Endothelial cell (in vitro differentiated cells): ENCODE data around the gene MBTPS1. TPM values are rescaled to one million over a fixed set of nuclear protein-coding genes. Genes with fewer than 3 reads are reported as not detected.
"Not testable (repeated sequence)": the region's sequence is repeated elsewhere in the genome, so short reads cannot be mapped to it uniquely, and the experiment has no call there.

Experiments used
- DNase-seq: peaks from one replicate; pipeline ENCODE4 v3.0.0; 2021; ENCODE audit warnings: low spot score
- H3K27ac Mint-ChIP-seq: one replicate; pipeline ENCODE4 v1.8.0; 2021; ENCODE audit warnings: mixed read lengths, inconsistent platforms; ENCODE audit not compliant: unreplicated experiment
- H3K27me3 Mint-ChIP-seq: one replicate; pipeline ENCODE4 v1.8.0; 2021; ENCODE audit warnings: mild to moderate bottlenecking, moderate library complexity, mixed read lengths, inconsistent platforms; ENCODE audit not compliant: unreplicated experiment
- H3K36me3 Mint-ChIP-seq: one replicate; pipeline ENCODE4 v1.8.0; 2021; ENCODE audit warnings: mild to moderate bottlenecking, low read depth, mixed read lengths, inconsistent platforms; ENCODE audit not compliant: unreplicated experiment
- H3K4me1 Mint-ChIP-seq: one replicate; pipeline ENCODE4 v1.8.0; 2021; ENCODE audit warnings: mild to moderate bottlenecking, mixed read lengths, inconsistent platforms; ENCODE audit not compliant: unreplicated experiment
- H3K4me3 Mint-ChIP-seq: one replicate; pipeline ENCODE4 v1.8.0; 2021; ENCODE audit warnings: mild to moderate bottlenecking, mixed read lengths, inconsistent platforms; ENCODE audit not compliant: unreplicated experiment
- H3K9me3 Mint-ChIP-seq: one replicate; pipeline ENCODE4 v1.8.0; 2021; ENCODE audit warnings: mixed read lengths, inconsistent platforms; ENCODE audit not compliant: unreplicated experiment
- total RNA-seq: library from RNA; stranded (reverse); fragmentation: NEBNext Ultra II Directional; extraction: Animal tissue kit (Norgen Biotek cat#: 25700); gene quantifications from one replicate; pipeline ENCODE4 v1.2.1, GENCODE V29; 2021; ENCODE audit not compliant: unreplicated experiment
- TF ChIP-seq, protein P1 (sequence below): fragments of 200-600 bp; sonication (generic); IDR thresholded peaks from one replicate; pipeline ENCODE4 v1.5.0; 2021; ENCODE audit warnings: antibody characterized with exemption; ENCODE audit not compliant: unreplicated experiment

MBTPS1 gene
- total RNA-seq, 1 donor from 2014 or later, result 79.7 TPM

DNA sequence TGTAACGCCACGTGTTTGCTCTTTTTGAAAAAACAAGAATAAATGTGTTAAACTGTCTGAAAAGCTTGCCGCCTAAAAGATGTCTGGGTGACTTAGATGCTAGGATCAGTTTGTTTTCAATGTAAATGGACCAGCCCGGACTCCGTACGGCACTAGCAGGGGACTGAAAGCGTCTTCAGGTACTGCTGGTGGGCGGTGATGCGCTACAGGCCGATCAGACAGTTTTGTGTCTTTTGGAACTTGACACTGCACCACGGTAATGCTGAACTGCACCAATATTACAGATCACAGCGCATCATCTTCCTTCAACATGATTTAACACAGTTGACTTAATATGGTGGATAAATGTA is 727 bp upstream of the MBTPS1 start:
- peaks cover 8% of the 10 kb centered on the region for H3K36me3 Mint-ChIP-seq
- peak overlapping the region; percentile 78 for H3K27ac Mint-ChIP-seq

DNA sequence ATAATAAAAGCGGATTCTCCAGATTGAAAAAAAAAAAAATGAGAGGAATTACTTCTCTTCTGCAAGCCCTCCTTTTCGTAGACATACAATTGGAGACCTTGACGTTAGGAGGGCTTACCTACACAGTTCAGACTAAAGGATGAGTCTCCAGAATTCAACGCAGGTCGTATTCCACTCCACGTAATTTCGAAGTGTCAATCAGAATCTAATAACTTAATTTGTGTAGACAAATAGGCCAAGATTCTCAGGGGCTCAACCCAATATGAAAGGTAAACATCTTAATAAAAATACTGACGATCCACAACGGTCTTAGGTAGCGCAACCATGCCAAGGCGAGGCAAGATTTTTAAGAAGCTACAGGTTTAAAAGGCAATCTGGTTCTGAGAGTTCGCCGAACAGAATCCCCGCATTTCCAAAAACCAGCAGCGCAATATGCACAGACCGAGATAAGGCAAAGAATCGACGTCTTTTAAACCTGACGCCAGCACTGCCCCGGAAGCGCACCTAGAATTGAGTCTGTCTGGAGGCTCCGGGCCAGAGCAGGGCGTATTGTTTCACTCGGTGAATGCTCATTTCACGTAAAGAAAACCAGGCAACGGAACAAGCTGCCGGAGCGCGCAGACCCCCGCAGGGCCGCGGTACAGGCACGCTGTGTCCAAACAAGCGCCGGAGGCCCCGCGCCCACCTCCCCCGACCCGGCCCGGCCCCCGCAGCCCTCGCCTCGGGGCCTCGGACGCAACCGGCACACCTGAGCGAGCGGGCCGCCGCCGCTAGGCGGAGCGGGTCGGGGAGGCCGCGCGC is 623 bp downstream of the MBTPS1 start:
- peak overlapping the region; percentile 96 for H3K27ac Mint-ChIP-seq
- TF ChIP-seq, protein P1, sequence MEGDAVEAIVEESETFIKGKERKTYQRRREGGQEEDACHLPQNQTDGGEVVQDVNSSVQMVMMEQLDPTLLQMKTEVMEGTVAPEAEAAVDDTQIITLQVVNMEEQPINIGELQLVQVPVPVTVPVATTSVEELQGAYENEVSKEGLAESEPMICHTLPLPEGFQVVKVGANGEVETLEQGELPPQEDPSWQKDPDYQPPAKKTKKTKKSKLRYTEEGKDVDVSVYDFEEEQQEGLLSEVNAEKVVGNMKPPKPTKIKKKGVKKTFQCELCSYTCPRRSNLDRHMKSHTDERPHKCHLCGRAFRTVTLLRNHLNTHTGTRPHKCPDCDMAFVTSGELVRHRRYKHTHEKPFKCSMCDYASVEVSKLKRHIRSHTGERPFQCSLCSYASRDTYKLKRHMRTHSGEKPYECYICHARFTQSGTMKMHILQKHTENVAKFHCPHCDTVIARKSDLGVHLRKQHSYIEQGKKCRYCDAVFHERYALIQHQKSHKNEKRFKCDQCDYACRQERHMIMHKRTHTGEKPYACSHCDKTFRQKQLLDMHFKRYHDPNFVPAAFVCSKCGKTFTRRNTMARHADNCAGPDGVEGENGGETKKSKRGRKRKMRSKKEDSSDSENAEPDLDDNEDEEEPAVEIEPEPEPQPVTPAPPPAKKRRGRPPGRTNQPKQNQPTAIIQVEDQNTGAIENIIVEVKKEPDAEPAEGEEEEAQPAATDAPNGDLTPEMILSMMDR, result peak; percentile 63
- no peaks in the 10 kb centered on the region for H3K9me3 Mint-ChIP-seq
- DNase-seq, result no peak
- H3K4me3 Mint-ChIP-seq, result peak overlapping the region; percentile 98
- H3K4me1 Mint-ChIP-seq, result peaks cover 16% of the 10 kb centered on the region
- H3K36me3 Mint-ChIP-seq, result peaks cover 8% of the 10 kb centered on the region
- peaks cover 7% of the 10 kb centered on the region for H3K27me3 Mint-ChIP-seq

More for the DNA sequence above, 727 bp upstream of the MBTPS1 start:
- no peak for DNase-seq
- no peaks in the 10 kb centered on the region for H3K9me3 Mint-ChIP-seq
- TF ChIP-seq, protein P1, result no peak
- peak overlapping the region; percentile 92 for H3K4me3 Mint-ChIP-seq
- H3K4me1 Mint-ChIP-seq, result peaks cover 16% of the 10 kb centered on the region
- peaks cover 7% of the 10 kb centered on the region for H3K27me3 Mint-ChIP-seq

DNA sequence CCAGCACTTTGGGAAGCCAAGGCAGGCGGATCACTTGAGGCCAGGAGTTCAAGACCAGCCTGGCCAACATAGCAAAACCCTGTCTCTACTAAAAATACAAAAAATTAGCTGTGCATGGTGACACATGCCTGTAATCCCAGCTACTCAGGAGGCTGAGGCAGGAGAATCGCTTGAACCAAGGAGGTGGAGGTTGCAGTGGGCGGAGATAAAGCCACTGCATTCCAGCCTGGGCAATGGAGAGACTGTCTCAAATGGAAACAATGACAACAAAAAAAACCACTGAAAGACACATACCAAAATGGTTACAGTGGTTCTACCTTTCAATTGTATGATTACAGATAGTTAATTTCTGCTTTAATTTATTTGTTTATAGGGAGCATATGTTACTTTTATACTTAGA is 4.8 kb downstream of the MBTPS1 start:
- not testable (repeated sequence) for H3K27ac Mint-ChIP-seq, H3K27me3 Mint-ChIP-seq, DNase-seq, H3K4me3 Mint-ChIP-seq, H3K9me3 Mint-ChIP-seq, H3K36me3 Mint-ChIP-seq
- H3K4me1 Mint-ChIP-seq, result peaks cover 12% of the 10 kb centered on the region

DNA sequence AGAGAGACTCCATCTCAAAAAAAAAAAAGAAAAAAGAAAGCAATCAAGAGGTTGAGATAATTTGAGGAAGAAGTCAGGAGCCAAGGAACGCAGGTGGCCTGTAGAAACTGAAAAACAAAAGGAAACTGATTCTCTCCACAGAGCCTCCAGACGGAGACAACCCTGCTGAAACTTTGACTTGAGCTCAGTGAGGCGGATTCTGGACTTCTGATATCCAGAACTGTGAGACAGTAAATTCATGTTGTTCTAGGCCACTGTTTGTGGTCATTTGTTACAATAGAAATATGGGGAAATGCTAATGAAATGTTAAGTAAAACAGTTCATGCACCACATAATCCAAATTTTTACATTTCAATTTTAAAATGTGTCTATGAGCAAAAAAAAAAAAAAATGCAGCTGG is 5.2 kb downstream of the MBTPS1 start:
- Mint-ChIP-seq H3K36me3 (peaks cover 8% of the 10 kb centered on the region), H3K4me3 (no peak overlapping the region), H3K4me1 (peaks cover 13% of the 10 kb centered on the region), H3K27ac (no peak overlapping the region), H3K9me3 (no peaks in the 10 kb centered on the region), H3K27me3 (peaks cover 7% of the 10 kb centered on the region)
- no peak for DNase-seq
- TF ChIP-seq, protein P1, result no peak

DNA sequence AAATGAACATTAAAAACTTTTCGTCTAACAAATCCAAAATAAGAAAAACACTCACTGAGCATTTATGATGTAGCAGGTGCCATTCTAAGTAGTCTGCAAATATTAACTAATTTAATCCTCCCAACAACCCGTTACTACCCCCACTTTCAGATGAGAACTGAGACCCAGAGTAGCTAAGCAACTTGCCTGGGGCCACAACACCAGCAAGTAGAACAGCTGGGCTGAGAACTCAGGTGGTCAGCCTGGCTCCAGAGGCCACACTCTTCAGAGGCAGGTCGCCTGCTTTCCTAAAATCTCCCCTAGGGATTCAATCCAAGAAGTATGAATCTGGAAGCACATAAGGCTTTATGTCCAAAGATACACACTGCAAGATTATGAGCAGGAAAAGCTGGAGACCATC is 6.2 kb downstream of the MBTPS1 start:
- H3K9me3 Mint-ChIP-seq, result no peaks in the 10 kb centered on the region
- peaks cover 5% of the 10 kb centered on the region for H3K27me3 Mint-ChIP-seq
- peaks cover 5% of the 10 kb centered on the region for H3K36me3 Mint-ChIP-seq
- no peak for DNase-seq
- H3K4me1 Mint-ChIP-seq, result peaks cover 9% of the 10 kb centered on the region
- H3K4me3 Mint-ChIP-seq, result no peak overlapping the region
- H3K27ac Mint-ChIP-seq, result no peak overlapping the region
- TF ChIP-seq, protein P1, result no peak
